ENCODE measurements around the gene MICAL3.

The MICAL3 gene

GRCh38 chr22:17980638-17981051 is 43.7 kb downstream of the MICAL3 start:
- Histone ChIP-seq H3K36me3 (ENCODE audit: control insufficient read depth in 1 of 2, insufficient read depth in 2 of 2, low read length in 2 of 2) (peaks cover 0 to 2% of the 10 kb centered on the region in 2 experiments), H4K12ac (ENCODE audit: low read depth, low read length) (no peak overlapping the region), H3K4me1 (ENCODE audit: control insufficient read depth in 1 of 2, insufficient read depth in 2 of 2, low read length in 2 of 2) (peaks cover 2 to 3% of the 10 kb centered on the region in 2 experiments), H4K91ac (ENCODE audit: low read depth, low read length) (no peak overlapping the region), H2BK5ac (ENCODE audit: low read depth, low read length, poor library complexity) (no peak overlapping the region), H3K4me3 (ENCODE audit: low read depth, low read length) (no peak overlapping the region), H3K79me1 (ENCODE audit: low read length) (no peaks in the 10 kb centered on the region), H2BK120ac (ENCODE audit: insufficient read depth, low read length, poor library complexity) (no peak overlapping the region), H3K18ac (ENCODE audit: low read length) (no peak overlapping the region), H2BK12ac (ENCODE audit: low read length) (no peak overlapping the region), H3K23ac (ENCODE audit: low read length) (no peak overlapping the region), H3K4ac (ENCODE audit: low read depth, low read length) (no peak overlapping the region), H2AFZ (ENCODE audit: insufficient read depth, low read length, poor library complexity) (no peak overlapping the region), H3K4me2 (ENCODE audit: low read length) (no peak overlapping the region), H3K79me2 (ENCODE audit: control insufficient read depth, insufficient read depth, low read length, poor library complexity) (peaks cover 2% of the 10 kb centered on the region), H3K9ac (ENCODE audit: low read length) (no peak overlapping the region), H3K14ac (ENCODE audit: low read length) (no peak overlapping the region), H3K27ac (ENCODE audit: low read depth, low read length) (no peak overlapping the region), H4K8ac (ENCODE audit: low read depth, low read length) (no peak overlapping the region), H3K9me3 (ENCODE audit: insufficient read depth, low read depth, low read length) (no peaks in the 10 kb centered on the region), H2AK5ac (ENCODE audit: low read length) (no peak overlapping the region), H3K27me3 (ENCODE audit: insufficient read depth, low read length) (no peaks in the 10 kb centered on the region)
- peak; percentile 48 to 74 for DNase-seq
- no CpG with 5 or more reads among the region's 13 CpGs for WGBS (ENCODE audit: extremely low coverage, insufficient coverage, insufficient read length)

GRCh38 chr22:17980015-17980590 is 44.3 kb downstream of the MICAL3 start:
- H3K27me3 ChIP-seq (ENCODE audit: insufficient read depth, low read length) = no peaks in the 10 kb centered on the region
- no peaks in the 10 kb centered on the region for H3K9me3 ChIP-seq (ENCODE audit: insufficient read depth, low read depth, low read length)
- no peaks in the 10 kb centered on the region for H3K79me1 ChIP-seq (ENCODE audit: low read length)
- H3K4me2 ChIP-seq (ENCODE audit: low read length) = no peak overlapping the region
- H2BK12ac ChIP-seq (ENCODE audit: low read length) = no peak overlapping the region
- no peak overlapping the region for H2BK5ac ChIP-seq (ENCODE audit: low read depth, low read length, poor library complexity)
- no peak overlapping the region for H3K14ac ChIP-seq (ENCODE audit: low read length)
- H4K8ac ChIP-seq (ENCODE audit: low read depth, low read length) = no peak overlapping the region
- H3K9ac ChIP-seq (ENCODE audit: low read length) = no peak overlapping the region
- H3K36me3 ChIP-seq (ENCODE audit: control insufficient read depth in 1 of 2, insufficient read depth in 2 of 2, low read length in 2 of 2) = peaks cover 0 to 2% of the 10 kb centered on the region in 2 experiments
- no peak overlapping the region for H4K12ac ChIP-seq (ENCODE audit: low read depth, low read length)
- no CpG with 5 or more reads among the region's 7 CpGs for WGBS (ENCODE audit: extremely low coverage, insufficient coverage, insufficient read length)
- peaks cover 1 to 2% of the 10 kb centered on the region in 2 experiments for H3K4me1 ChIP-seq (ENCODE audit: control insufficient read depth in 1 of 2, insufficient read depth in 2 of 2, low read length in 2 of 2)
- H3K23ac ChIP-seq (ENCODE audit: low read length) = no peak overlapping the region
- H3K4me3 ChIP-seq (ENCODE audit: low read depth, low read length) = no peak overlapping the region
- H3K79me2 ChIP-seq (ENCODE audit: control insufficient read depth, insufficient read depth, low read length, poor library complexity) = peaks cover 2% of the 10 kb centered on the region
- H2AFZ ChIP-seq (ENCODE audit: insufficient read depth, low read length, poor library complexity) = no peak overlapping the region
- no peak for DNase-seq
- no peak overlapping the region for H2AK5ac ChIP-seq (ENCODE audit: low read length)
- H3K18ac ChIP-seq (ENCODE audit: low read length) = no peak overlapping the region
- no peak overlapping the region for H3K4ac ChIP-seq (ENCODE audit: low read depth, low read length)
- H4K91ac ChIP-seq (ENCODE audit: low read depth, low read length) = no peak overlapping the region
- no peak overlapping the region for H3K27ac ChIP-seq (ENCODE audit: low read depth, low read length)
- no peak overlapping the region for H2BK120ac ChIP-seq (ENCODE audit: insufficient read depth, low read length, poor library complexity)

- no peak overlapping the region for H2BK12ac ChIP-seq (ENCODE audit: low read length)
- H3K27ac ChIP-seq (ENCODE audit: low read depth, low read length) = no peak overlapping the region
- no peak overlapping the region for H4K91ac ChIP-seq (ENCODE audit: low read depth, low read length)
- no peak overlapping the region for H3K9ac ChIP-seq (ENCODE audit: low read length)
- DNase-seq = no peak
- no peak overlapping the region for H2AK5ac ChIP-seq (ENCODE audit: low read length)
- no peak overlapping the region for H3K18ac ChIP-seq (ENCODE audit: low read length)
- H2AFZ ChIP-seq (ENCODE audit: insufficient read depth, low read length, poor library complexity) = no peak overlapping the region
- no peaks in the 10 kb centered on the region for H3K79me2 ChIP-seq (ENCODE audit: control insufficient read depth, insufficient read depth, low read length, poor library complexity)
- no peak overlapping the region for H2BK5ac ChIP-seq (ENCODE audit: low read depth, low read length, poor library complexity)
- H3K4ac ChIP-seq (ENCODE audit: low read depth, low read length) = no peak overlapping the region
- H3K4me3 ChIP-seq (ENCODE audit: low read depth, low read length) = no peak overlapping the region
- H4K12ac ChIP-seq (ENCODE audit: low read depth, low read length) = no peak overlapping the region
- H3K79me1 ChIP-seq (ENCODE audit: low read length) = peaks cover under 1% of the 10 kb centered on the region
- no peak overlapping the region for H3K23ac ChIP-seq (ENCODE audit: low read length)
- peaks cover 11 to 13% of the 10 kb centered on the region in 2 experiments for H3K4me1 ChIP-seq (ENCODE audit: control insufficient read depth in 1 of 2, insufficient read depth in 2 of 2, low read length in 2 of 2)
- peaks cover 1% of the 10 kb centered on the region for H3K9me3 ChIP-seq (ENCODE audit: insufficient read depth, low read depth, low read length)
- H3K14ac ChIP-seq (ENCODE audit: low read length) = no peak overlapping the region
- no peak overlapping the region for H3K4me2 ChIP-seq (ENCODE audit: low read length)
- no peaks in the 10 kb centered on the region for H3K36me3 ChIP-seq (ENCODE audit: control insufficient read depth in 1 of 2, insufficient read depth in 2 of 2, low read length in 2 of 2)
- no peaks in the 10 kb centered on the region for H3K27me3 ChIP-seq (ENCODE audit: insufficient read depth, low read length)
- no peak overlapping the region for H2BK120ac ChIP-seq (ENCODE audit: insufficient read depth, low read length, poor library complexity)
- no peak overlapping the region for H4K8ac ChIP-seq (ENCODE audit: low read depth, low read length)
These were observed 46.3 kb downstream of the MICAL3 start for GRCh38 chr22:17978027-17978426.

- no peak overlapping the region for H3K4ac ChIP-seq (ENCODE audit: low read depth, low read length)
- no peak for DNase-seq
- no CpG with 5 or more reads among the region's 2 CpGs for WGBS (ENCODE audit: extremely low coverage, insufficient coverage, insufficient read length)
These were observed 47.0 kb downstream of the MICAL3 start for GRCh38 chr22:17977371-17977770.

More at GRCh38 chr22:17977371-17977770, 47.0 kb downstream of the MICAL3 start:
- H3K4me1 ChIP-seq (ENCODE audit: control insufficient read depth in 1 of 2, insufficient read depth in 2 of 2, low read length in 2 of 2) = peaks cover 16 to 19% of the 10 kb centered on the region in 2 experiments
- H4K12ac ChIP-seq (ENCODE audit: low read depth, low read length) = no peak overlapping the region
- no peak overlapping the region for H2BK12ac ChIP-seq (ENCODE audit: low read length)
- no peak overlapping the region for H3K4me2 ChIP-seq (ENCODE audit: low read length)
- H3K27ac ChIP-seq (ENCODE audit: low read depth, low read length) = no peak overlapping the region
- no peak overlapping the region for H2AK5ac ChIP-seq (ENCODE audit: low read length)
- H4K91ac ChIP-seq (ENCODE audit: low read depth, low read length) = no peak overlapping the region
- H4K8ac ChIP-seq (ENCODE audit: low read depth, low read length) = no peak overlapping the region
- no peak overlapping the region for H3K4me3 ChIP-seq (ENCODE audit: low read depth, low read length)
- no peak overlapping the region for H3K18ac ChIP-seq (ENCODE audit: low read length)
- H2BK5ac ChIP-seq (ENCODE audit: low read depth, low read length, poor library complexity) = no peak overlapping the region
- H3K14ac ChIP-seq (ENCODE audit: low read length) = no peak overlapping the region
- H3K79me1 ChIP-seq (ENCODE audit: low read length) = peaks cover 5% of the 10 kb centered on the region
- no peak overlapping the region for H2AFZ ChIP-seq (ENCODE audit: insufficient read depth, low read length, poor library complexity)
- no peaks in the 10 kb centered on the region for H3K36me3 ChIP-seq (ENCODE audit: control insufficient read depth in 1 of 2, insufficient read depth in 2 of 2, low read length in 2 of 2)
- no peak overlapping the region for H2BK120ac ChIP-seq (ENCODE audit: insufficient read depth, low read length, poor library complexity)
- no peak overlapping the region for H3K23ac ChIP-seq (ENCODE audit: low read length)
- H3K9me3 ChIP-seq (ENCODE audit: insufficient read depth, low read depth, low read length) = peaks cover 1% of the 10 kb centered on the region
- H3K79me2 ChIP-seq (ENCODE audit: control insufficient read depth, insufficient read depth, low read length, poor library complexity) = peaks cover under 1% of the 10 kb centered on the region
- H3K9ac ChIP-seq (ENCODE audit: low read length) = no peak overlapping the region
- no peaks in the 10 kb centered on the region for H3K27me3 ChIP-seq (ENCODE audit: insufficient read depth, low read length)
